HL-60/S4 treated with retinoic acid at 250 ng/mL for 4 days and 3 days (cell line): ENCODE measurements around the gene SVOPL.

Experiments used
- in situ Hi-C: fragments of 300-500 bp; cut with MboI; formaldehyde crosslinking; loops from 2 replicates; pipeline ENCODE4 v1.7.0; 2022; ENCODE audit warnings: low sequenced_read_pairs

The SVOPL gene

DNA sequence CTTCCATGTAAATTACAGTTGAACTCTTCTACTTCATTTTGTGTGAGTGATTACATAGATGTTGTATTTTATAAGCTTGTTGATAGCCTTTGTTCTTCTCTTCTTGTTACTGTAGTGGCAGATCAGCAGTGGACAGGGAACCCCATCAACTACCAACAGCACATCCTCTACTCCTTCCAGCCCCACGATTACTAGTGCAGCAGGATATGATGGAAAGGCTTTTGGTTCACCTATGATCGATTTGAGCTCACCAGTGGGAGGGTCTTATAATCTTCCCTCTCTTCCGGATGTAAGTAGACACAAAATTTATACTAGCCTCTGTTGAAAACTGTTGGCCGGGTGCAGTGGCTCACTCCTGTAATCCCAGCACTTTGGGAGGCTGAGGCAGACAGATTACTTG lies 130.4 kb downstream of the SVOPL start:
- in situ Hi-C loops = no loop called here

GRCh38 chr7:138569418-138569817 lies 131.7 kb downstream of the SVOPL start:
- in situ Hi-C loops = no loop called here

GRCh38 chr7:138568655-138569054 lies 132.5 kb downstream of the SVOPL start:
- in situ Hi-C loops = no loop called here

GRCh38 chr7:138565451-138566114 lies 135.6 kb downstream of the SVOPL start:
- in situ Hi-C loops = no loop called here

- in situ Hi-C loops = no loop called here
Measured at GRCh38 chr7:138565071-138565450, 136.1 kb downstream of the SVOPL start.

- in situ Hi-C loops = no loop called here
Measured at GRCh38 chr7:138564365-138564764, 136.8 kb downstream of the SVOPL start.

- in situ Hi-C loops = no loop called here
Measured at GRCh38 chr7:138563808-138564207, 137.4 kb downstream of the SVOPL start.

GRCh38 chr7:138559448-138559847 lies 141.7 kb downstream of the SVOPL start:
- in situ Hi-C loops = no loop called here

- in situ Hi-C loops = no loop called here
Measured at GRCh38 chr7:138556771-138557484, 144.2 kb downstream of the SVOPL start.

DNA sequence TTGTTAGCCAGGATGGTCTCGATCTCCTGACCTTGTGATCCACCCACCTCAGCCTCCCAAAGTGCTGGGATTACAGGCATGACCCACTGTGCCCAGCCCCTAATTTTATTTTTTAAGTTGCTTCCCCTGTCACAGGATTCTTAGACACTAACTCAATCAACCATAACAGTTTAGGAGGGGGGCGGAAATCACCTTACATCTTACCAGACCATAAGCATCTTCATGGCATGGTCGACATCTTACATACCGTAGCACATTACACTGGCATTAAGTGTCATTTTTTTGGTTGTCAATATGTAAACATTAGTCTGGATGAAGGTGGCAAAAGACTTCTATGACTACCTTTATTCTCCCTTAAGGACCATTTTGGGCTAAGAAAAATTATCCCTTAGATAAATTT lies 145.5 kb downstream of the SVOPL start:
- in situ Hi-C loops = no loop called here

DNA sequence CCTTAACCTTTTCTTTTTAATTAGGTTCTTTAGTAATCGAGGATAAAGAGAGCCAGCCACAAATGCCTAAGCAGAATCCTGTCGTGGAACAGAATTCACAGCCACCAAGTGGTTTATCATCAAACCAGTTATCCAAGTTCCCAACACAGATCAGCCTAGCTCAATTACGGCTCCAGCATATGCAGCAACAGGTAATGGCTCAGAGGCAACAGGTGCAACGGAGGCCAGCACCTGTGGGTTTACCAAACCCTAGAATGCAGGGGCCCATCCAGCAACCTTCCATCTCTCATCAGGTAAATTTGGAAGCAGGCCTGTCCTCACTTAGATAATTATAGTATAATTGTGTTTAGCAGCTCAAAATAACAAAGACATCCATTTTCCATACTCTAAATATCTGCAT lies 146.5 kb downstream of the SVOPL start:
- in situ Hi-C loops = no loop called here

- in situ Hi-C loops = no loop called here
Measured at GRCh38 chr7:138553805-138554204, 147.4 kb downstream of the SVOPL start.

DNA sequence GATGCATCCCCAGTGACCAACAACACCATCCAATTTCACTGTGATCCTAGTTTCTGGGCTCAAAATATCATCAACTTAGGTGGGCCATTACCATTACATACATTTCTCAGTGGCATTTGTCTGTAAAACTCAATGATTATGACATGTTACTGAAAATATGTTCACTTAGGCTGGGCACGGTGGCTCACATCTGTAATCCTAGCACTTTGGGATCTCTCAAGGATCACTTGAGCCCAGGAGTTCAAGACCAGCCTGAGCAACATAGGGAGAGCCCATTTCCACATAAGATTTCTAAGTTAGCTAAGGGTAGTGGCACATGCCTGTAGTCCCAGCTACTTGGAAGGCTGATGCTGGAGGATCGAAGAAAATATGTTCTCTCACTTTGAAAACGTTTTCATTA lies 150.1 kb downstream of the SVOPL start:
- in situ Hi-C loops = no loop called here

GRCh38 chr7:138550337-138550736 lies 150.8 kb downstream of the SVOPL start:
- in situ Hi-C loops = no loop called here

DNA sequence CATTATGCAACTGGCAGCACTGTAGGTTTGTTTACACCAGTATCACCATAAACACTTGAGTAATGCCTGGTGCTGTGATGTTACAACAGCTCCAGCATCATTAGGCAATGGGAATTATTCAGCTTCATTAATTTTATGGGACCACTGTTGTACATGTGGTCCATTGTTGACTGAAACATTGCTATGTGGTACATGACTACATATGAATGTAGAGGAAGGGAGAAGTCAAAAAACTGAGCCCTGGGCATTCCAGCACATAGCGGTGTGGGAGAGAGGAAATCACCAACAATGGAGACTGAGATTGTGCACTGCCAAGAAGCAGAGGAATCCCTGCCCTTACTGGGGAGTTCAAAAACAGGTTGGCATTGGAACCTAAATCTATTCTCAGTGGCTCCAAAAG lies 152.1 kb downstream of the SVOPL start:
- in situ Hi-C loops = no loop called here

- in situ Hi-C loops = no loop called here
Measured at GRCh38 chr7:138546829-138547228, 154.3 kb downstream of the SVOPL start.

- in situ Hi-C loops = no loop called here
Measured at GRCh38 chr7:138546064-138546619, 155.0 kb downstream of the SVOPL start.

DNA sequence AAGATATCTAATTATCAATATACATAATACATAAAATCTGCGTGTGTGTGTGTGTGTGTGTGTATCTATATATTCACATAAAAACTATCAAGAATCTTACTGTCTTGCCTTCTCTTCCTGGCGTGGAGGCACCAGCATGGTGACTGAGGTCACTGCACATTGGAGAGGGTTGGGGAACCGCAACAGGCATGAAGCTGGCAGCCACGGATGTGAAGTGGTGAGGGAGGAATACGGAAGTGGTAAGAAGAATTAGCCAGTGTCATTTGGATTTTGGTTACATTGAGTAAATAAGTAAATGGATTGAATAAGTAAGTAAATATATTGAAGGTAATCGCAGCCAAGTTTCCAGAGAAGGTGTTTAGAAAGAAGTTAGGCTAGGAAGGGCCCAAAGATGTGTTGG lies 156.0 kb downstream of the SVOPL start:
- in situ Hi-C loops = no loop called here
